H1 (cell line): Measurements from ENCODE around the gene CCAR1. TPM values are rescaled to one million over a fixed set of nuclear protein-coding genes. Genes with fewer than 3 reads are reported as not detected.

Experiments
- CTCF ChIA-PET: fragments of 300-600 bp; sonication (Branson Sonifier 250); formaldehyde crosslinking; loops from one replicate; lab custom pipeline; 2021; ENCODE audit not compliant: partially characterized antibody; lab: Charles Lee
- POLR2A ChIA-PET: fragments of 300-600 bp; sonication (Branson Sonifier 250); formaldehyde crosslinking; loops from one replicate; lab custom pipeline; 2021; ENCODE audit warnings: inconsistent platforms; ENCODE audit not compliant: partially characterized antibody; lab: Charles Lee
- DNase-seq, 2 experiments: peaks; one replicate each; pipeline versions ENCODE4 v3.0.0 to v3.0.0-alpha.2; 2010 to 2022; ENCODE audit warnings: low spot score in 2 of 2, low read depth in 1 of 2, mixed read lengths in 1 of 2
- FAIRE-seq: peaks from 2 replicates; lab custom pipeline; 2011; peaks lifted over from hg19 to GRCh38; lab: Jason Lieb, UNC
- H2AFZ ChIP-seq: 2 replicates; pipeline ENCODE4 v1.8.1; 2012; ENCODE audit warnings: low read length, inconsistent platforms
- H2AK5ac ChIP-seq: 2 replicates; pipeline ENCODE4 v1.6.1; 2013; ENCODE audit warnings: low read depth, low read length
- H2BK120ac ChIP-seq: replicated peaks from 2 replicates; pipeline ENCODE3; 2013; ENCODE audit warnings: low read depth, low read length, inconsistent platforms
- H2BK12ac ChIP-seq: 2 replicates; pipeline ENCODE4 v1.6.1; 2013; ENCODE audit warnings: low read depth, low read length
- H2BK15ac ChIP-seq: 2 replicates; pipeline ENCODE4 v1.6.1; 2013; ENCODE audit warnings: low read length
- H2BK20ac ChIP-seq: 2 replicates; pipeline ENCODE4 v1.6.1; 2013; ENCODE audit warnings: low read length
- H2BK5ac ChIP-seq: 2 replicates; pipeline ENCODE4 v1.6.1; 2013; ENCODE audit warnings: low read depth, low read length
- H3K14ac ChIP-seq: 2 replicates; pipeline ENCODE4 v1.6.1; 2013; ENCODE audit warnings: inconsistent platforms; ENCODE audit not compliant: insufficient read length
- H3K18ac ChIP-seq: 2 replicates; pipeline ENCODE4 v1.6.1; 2013; ENCODE audit warnings: low read length; ENCODE audit errors: extremely low read depth
- H3K23ac ChIP-seq: 2 replicates; pipeline ENCODE4 v1.6.1; 2013; ENCODE audit warnings: inconsistent platforms; ENCODE audit not compliant: insufficient read length
- H3K23me2 ChIP-seq: 2 replicates; pipeline ENCODE4 v1.6.1; 2013; ENCODE audit warnings: low read depth, low read length
- H3K27ac ChIP-seq: 2 replicates; pipeline ENCODE4 v1.6.1; 2011; ENCODE audit warnings: low read depth, low read length, inconsistent platforms
- H3K27me3 ChIP-seq, 4 experiments: replicated peaks in 1 of 4; 1 replicate in 1 of 4; 2 replicates in 3 of 4; pipeline versions ENCODE4 v1.6.1 to v1.8.1; 2011 to 2013; ENCODE audit warnings: low read length in 3 of 4, mild to moderate bottlenecking in 3 of 4, inconsistent platforms in 2 of 4, mixed read lengths in 2 of 4, moderate library complexity in 1 of 4; ENCODE audit not compliant: control insufficient read depth in 3 of 4, insufficient read depth in 3 of 4; ENCODE audit errors: extremely low read depth in 1 of 4
- H3K36me3 ChIP-seq, 4 experiments: 2 replicates each; pipeline versions ENCODE4 v1.6.1 to v1.8.1; 2011 to 2013; ENCODE audit warnings: mild to moderate bottlenecking in 4 of 4, low read length in 3 of 4, moderate library complexity in 2 of 4, control low read depth in 1 of 4, inconsistent platforms in 1 of 4; ENCODE audit not compliant: insufficient read depth in 4 of 4, control insufficient read depth in 2 of 4
- H3K4ac ChIP-seq: replicated peaks from 2 replicates; pipeline ENCODE3; 2013; ENCODE audit warnings: low read length, low read depth, mixed read lengths, inconsistent platforms; ENCODE audit not compliant: insufficient read length
- H3K4me1 ChIP-seq, 4 experiments: replicated peaks in 1 of 4; 1 replicate in 1 of 4; 2 replicates in 3 of 4; pipeline versions ENCODE4 v1.6.1 to v1.8.1; 2011 to 2013; ENCODE audit warnings: low read length in 3 of 4, inconsistent platforms in 2 of 4, mixed read lengths in 1 of 4; ENCODE audit not compliant: insufficient read depth in 4 of 4, control insufficient read depth in 3 of 4
- H3K4me2 ChIP-seq, 2 experiments: 2 replicates each; pipeline versions ENCODE4 v1.6.1 to v1.8.1; 2011 to 2013; ENCODE audit warnings: low read depth in 2 of 2, low read length in 2 of 2, control low read depth in 1 of 2, inconsistent platforms in 1 of 2, mild to moderate bottlenecking in 1 of 2; ENCODE audit not compliant: insufficient read depth in 1 of 2
- H3K4me3 ChIP-seq, 4 experiments: fragments of 200-600, 300-600 bp in 1 of 4; sonication (generic), shearing (Covaris generic), sonication (Bioruptor Twin) in 1 of 4; 2 replicates each; pipeline versions ENCODE4 v1.5.1 to v1.8.1; 2011 to 2016; ENCODE audit warnings: low read length in 4 of 4, low read depth in 3 of 4, control low read depth in 2 of 4, inconsistent platforms in 2 of 4, mild to moderate bottlenecking in 2 of 4, mixed read lengths in 1 of 4, moderate library complexity in 1 of 4; ENCODE audit not compliant: insufficient read depth in 2 of 4; ENCODE audit errors: extremely low read depth in 1 of 4
- H3K56ac ChIP-seq: replicated peaks from 2 replicates; pipeline ENCODE3; 2013; ENCODE audit warnings: low read depth, mild to moderate bottlenecking, mixed read lengths, low read length, inconsistent platforms; ENCODE audit not compliant: insufficient read length
- H3K79me1 ChIP-seq: 2 replicates; pipeline ENCODE4 v1.6.1; 2013; ENCODE audit warnings: low read depth, low read length, control low read depth
- H3K79me2 ChIP-seq, 2 experiments: 2 replicates each; pipeline versions ENCODE4 v1.6.1 to v1.8.1; 2012 to 2013; ENCODE audit warnings: low read length in 2 of 2, mild to moderate bottlenecking in 2 of 2, inconsistent platforms in 1 of 2; ENCODE audit not compliant: insufficient read depth in 2 of 2, control insufficient read depth in 1 of 2
- H3K9ac ChIP-seq, 4 experiments: replicated peaks in 1 of 4; 1 replicate in 1 of 4; 2 replicates in 3 of 4; pipeline versions ENCODE4 v1.6.1 to v1.8.1; 2011 to 2013; ENCODE audit warnings: low read depth in 3 of 4, low read length in 3 of 4, control low read depth in 2 of 4, mild to moderate bottlenecking in 2 of 4, moderate library complexity in 2 of 4, inconsistent platforms in 1 of 4; ENCODE audit errors: extremely low read depth in 1 of 4
- H3K9me3 ChIP-seq, 2 experiments: 2 replicates each; pipeline versions ENCODE4 v1.6.1 to v1.8.1; 2012 to 2013; ENCODE audit warnings: mild to moderate bottlenecking in 2 of 2, moderate library complexity in 2 of 2, control low read depth in 1 of 2, inconsistent platforms in 1 of 2, low read depth in 1 of 2, low read length in 1 of 2, mixed read lengths in 1 of 2; ENCODE audit not compliant: insufficient read depth in 2 of 2
- H4K20me1 ChIP-seq, 2 experiments: replicated peaks in 1 of 2; 2 replicates each; pipeline versions ENCODE3 to v1.8.1; 2011 to 2013; ENCODE audit warnings: inconsistent platforms in 2 of 2, low read length in 2 of 2, mild to moderate bottlenecking in 1 of 2; ENCODE audit not compliant: insufficient read depth in 2 of 2, control insufficient read depth in 1 of 2
- H4K5ac ChIP-seq: 2 replicates; pipeline ENCODE4 v1.6.1; 2013; ENCODE audit warnings: low read length, low read depth, mixed read lengths, inconsistent platforms; ENCODE audit not compliant: insufficient read length
- H4K8ac ChIP-seq: 2 replicates; pipeline ENCODE4 v1.8.0; 2013; ENCODE audit warnings: mild to moderate bottlenecking, moderate library complexity, low read length, inconsistent platforms; ENCODE audit not compliant: insufficient read depth; ENCODE audit errors: extremely low read depth
- H4K91ac ChIP-seq: replicated peaks from 2 replicates; pipeline ENCODE3; 2013; ENCODE audit warnings: low read length, mixed read lengths, inconsistent platforms; ENCODE audit not compliant: insufficient read length
- ASH2L ChIP-seq: fragments of 200-600, 300-600 bp; sonication (generic); IDR thresholded peaks from one replicate; pipeline ENCODE4 v1.7.1; 2017; ENCODE audit warnings: low read length
- CBX8 ChIP-seq: fragments of 300-800, 300-1000 bp; sonication (generic); IDR thresholded peaks from 2 replicates; pipeline ENCODE4 v1.7.1; 2016; ENCODE audit warnings: low read depth, low read length, borderline replicate concordance
- CEBPB ChIP-seq: IDR thresholded peaks from 2 replicates; pipeline ENCODE4 v1.6.1; 2012; ENCODE audit warnings: low read depth, low read length
- KDM1A ChIP-seq: fragments of 200-600, 300-600 bp; sonication (generic); IDR thresholded peaks from 2 replicates; pipeline ENCODE4 v1.7.1; 2016; ENCODE audit warnings: mild to moderate bottlenecking, low read length, borderline replicate concordance
- MAX ChIP-seq: IDR thresholded peaks from 2 replicates; pipeline ENCODE4 v1.6.1; 2012; ENCODE audit warnings: inconsistent platforms
- POLR2A ChIP-seq, 2 experiments: IDR thresholded peaks; 1 replicate in 1 of 2; 2 replicates in 1 of 2; pipeline ENCODE4 v1.6.1; 2011; ENCODE audit warnings: low read depth in 2 of 2, low read length in 2 of 2, mild to moderate bottlenecking in 2 of 2; ENCODE audit errors: control extremely low read depth in 1 of 2
- RXRA ChIP-seq: IDR thresholded peaks from 2 replicates; pipeline ENCODE4 v1.6.1; 2011; ENCODE audit warnings: low read depth, mild to moderate bottlenecking, low read length, moderate library complexity; ENCODE audit not compliant: insufficient read depth
- SRF ChIP-seq: IDR thresholded peaks from 2 replicates; pipeline ENCODE4 v1.6.1; 2011; ENCODE audit warnings: mild to moderate bottlenecking, low read depth, low read length, moderate library complexity
- TBP ChIP-seq: IDR thresholded peaks from 2 replicates; pipeline ENCODE4 v1.6.1; 2011; ENCODE audit warnings: low read depth, low read length, improper control_type of control experiment
- WGBS, 2 experiments: shearing (Covaris generic) in 1 of 2; methylation state at CpG; one replicate each; pipeline versions ENCODE4 v1.1.6 to v1.1.7; 2013 to 2015; ENCODE audit warnings: low lambda C conversion rate in 2 of 2, mixed read lengths in 2 of 2, inconsistent platforms in 1 of 2, low coverage in 1 of 2, missing lambda C conversion rate in 1 of 2; ENCODE audit not compliant: insufficient replicate concordance in 2 of 2, insufficient coverage in 1 of 2, insufficient read length in 1 of 2; ENCODE audit errors: extremely low coverage in 1 of 2, missing lambda C conversion rate in 1 of 2; 5-methylcytosine and 5-hydroxymethylcytosine counted together
- polyA plus RNA-seq, 7 experiments: library from polyadenylated mRNA; depleted of rRNA in 3 of 7; stranded (reverse) in 5 of 7; unstranded in 2 of 7; fragments of >200 nt in 5 of 7; fragments of 200-250 nt in 2 of 7; gene quantifications; 1 replicate in 5 of 7; 2 replicates in 1 of 7; 4 replicates in 1 of 7; pipeline versions ENCODE4 v1.2.1 to v1.2.3, GENCODE V29; 2011 to 2013; ENCODE audit warnings: missing spikeins in 2 of 7, mixed read lengths in 2 of 7
- total RNA-seq: library from RNA; stranded (reverse); fragmentation: NEBNext Ultra II Directional; extraction: Animal tissue kit (Norgen Biotek cat#: 25700); gene quantifications from 2 replicates; pipeline ENCODE4 v1.2.1, GENCODE V29; 2021
- TF ChIP-seq, protein P1 (sequence below): IDR thresholded peaks from 2 replicates; pipeline ENCODE4 v1.6.1; 2012; ENCODE audit warnings: low read length, inconsistent platforms

The CCAR1 gene
- total and polyA plus RNA-seq, 2 of the 8 experiments (the other 6 are each of a cell fraction or from before 2014, with no cell fraction given): 91.6 to 111 TPM

DNA sequence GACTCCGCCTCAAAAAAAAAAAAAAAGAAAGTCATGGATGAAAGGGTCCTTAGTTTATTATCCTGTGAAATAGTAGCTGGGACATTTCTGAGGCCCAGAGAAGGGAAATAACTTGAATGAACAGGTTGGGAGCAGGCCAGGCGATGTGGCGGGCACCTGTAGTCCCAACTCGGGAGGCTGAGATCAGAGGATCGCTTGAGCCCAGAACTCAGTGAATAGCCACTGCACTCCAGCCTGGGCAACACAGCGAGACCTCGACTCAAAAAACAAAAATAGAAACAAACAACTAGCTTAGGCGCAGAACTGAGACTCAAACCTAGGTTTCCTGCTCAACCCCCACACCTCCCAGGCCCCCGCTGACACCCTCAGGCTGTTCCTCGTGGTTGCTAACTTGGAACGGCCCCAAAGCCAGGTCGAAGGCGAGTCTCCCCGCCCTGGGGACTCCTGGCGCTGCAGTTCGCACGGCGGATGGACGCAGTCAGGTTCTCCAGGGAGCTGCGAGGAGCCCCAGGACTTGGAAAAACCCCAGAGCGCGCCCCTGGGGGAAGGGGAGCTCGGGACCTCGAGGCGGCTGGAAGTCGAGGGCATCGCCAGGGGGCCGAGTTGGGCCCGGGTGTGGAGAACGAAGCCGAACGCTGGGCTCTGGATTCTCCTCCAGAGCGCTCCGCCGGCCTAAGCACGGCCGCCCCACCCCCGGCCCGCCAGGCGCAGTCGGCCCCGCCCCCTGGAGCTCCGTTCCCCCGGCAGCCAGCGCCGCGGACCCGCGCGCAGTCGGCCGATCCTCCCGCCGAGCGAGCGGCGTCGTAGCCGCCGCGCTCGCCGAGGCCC is 105.9 kb downstream of the CCAR1 start, which contains the start of gene STOX1:
Gene STOX1, plus strand, starts transcription at position 768 of the 828 bp plus-strand sequence. CDS start 93 bp downstream, outside the sequence.
- Histone ChIP-seq H3K4me3 (peak within 1 kb of the TSS; percentile 65 to 92 (median 72)), H3K18ac (peak within 1 kb of the TSS; percentile 60), H3K56ac (peak within 1 kb of the TSS; percentile 46), H4K91ac (peak within 1 kb of the TSS; percentile 54), H2BK5ac (no peak within 1 kb of the TSS), H4K20me1 (no peaks in the 10 kb centered on the region), H3K27ac (no peak within 1 kb of the TSS), H2BK15ac (no peak within 1 kb of the TSS), H2BK120ac (peak within 1 kb of the TSS; percentile 33), H2AK5ac (no peak within 1 kb of the TSS), H3K9me3 (no peaks in the 10 kb centered on the region), H3K27me3 (peaks cover 0 to 13% (median 12%) of the 10 kb centered on the region in 4 experiments; a peak in 5 of 7 replicates), H2AFZ (peak within 1 kb of the TSS; percentile 95), H3K79me2 (no peaks in the 10 kb centered on the region), H2BK12ac (no peak within 1 kb of the TSS), H3K23me2 (peaks cover 4% of the 10 kb centered on the region; the same call in 1 of the 2 replicates), H2BK20ac (no peak within 1 kb of the TSS), H3K23ac (no peak within 1 kb of the TSS), H3K4me2 (peak within 1 kb of the TSS; percentile 90 to 98), H3K14ac (no peak within 1 kb of the TSS), H3K36me3 (no peaks in the 10 kb centered on the region), H4K8ac (peak within 1 kb of the TSS; percentile 86; the same call in 1 of the 2 replicates), H3K9ac (peak within 1 kb of the TSS in 3 of 4 experiments; percentile 12 to 72 (median 60); a peak in 6 of 7 replicates), H4K5ac (peak within 1 kb of the TSS; percentile 77), H3K79me1 (no peaks in the 10 kb centered on the region), H3K4ac (no peak within 1 kb of the TSS), H3K4me1 (peaks cover 0 to 2% (median 0%) of the 10 kb centered on the region in 4 experiments; a peak in 1 of 7 replicates)
- POLR2A ChIA-PET: interaction anchor here (0.6 to 1.6 kb wide), 18 partner anchors 9 to 989 kb away, joined by 3 to 7 read pairs (median 3); partner anchors contain the start of genes DDX21, DDX50, DNA2 and HNRNPH3
- DNase-seq (peak; percentile 13 to 77), FAIRE-seq (no peak)
- 13% methylated on average over 49 of the region's 63 CpGs; no CpG with 5 or more reads in 1 of the 2 experiments for WGBS, 2 experiments
- CTCF ChIA-PET: interaction anchor here (0.7 to 1.9 kb wide), 7 partner anchors 9 to 68 kb away, joined by 3 to 5 read pairs (median 4); no protein-coding TSS in a partner anchor
- TF ChIP-seq SRF (no peak), CEBPB (no peak), RXRA (no peak), MAX (peak; percentile 80), TBP (0 out of 2 replicates have a peak, but pooled peaks have one; percentile 19), KDM1A (no peak), ASH2L (peak; percentile 67), POLR2A (IDR thresholded peaks at IDR 0.05; ENCODE audit: control extremely low read depth in 1 of 2, low read depth in 2 of 2, low read length in 2 of 2) (0 out of 3 replicates have a peak, but pooled peaks of 1 of the 2 experiments have one; percentile 15), CBX8 (no peak)
- TF ChIP-seq, protein P1, sequence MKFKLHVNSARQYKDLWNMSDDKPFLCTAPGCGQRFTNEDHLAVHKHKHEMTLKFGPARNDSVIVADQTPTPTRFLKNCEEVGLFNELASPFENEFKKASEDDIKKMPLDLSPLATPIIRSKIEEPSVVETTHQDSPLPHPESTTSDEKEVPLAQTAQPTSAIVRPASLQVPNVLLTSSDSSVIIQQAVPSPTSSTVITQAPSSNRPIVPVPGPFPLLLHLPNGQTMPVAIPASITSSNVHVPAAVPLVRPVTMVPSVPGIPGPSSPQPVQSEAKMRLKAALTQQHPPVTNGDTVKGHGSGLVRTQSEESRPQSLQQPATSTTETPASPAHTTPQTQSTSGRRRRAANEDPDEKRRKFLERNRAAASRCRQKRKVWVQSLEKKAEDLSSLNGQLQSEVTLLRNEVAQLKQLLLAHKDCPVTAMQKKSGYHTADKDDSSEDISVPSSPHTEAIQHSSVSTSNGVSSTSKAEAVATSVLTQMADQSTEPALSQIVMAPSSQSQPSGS: no peak
